Measurements from ENCODE around the gene MAPK8. TPM values are rescaled to one million over a fixed set of nuclear protein-coding genes. Genes with fewer than 3 reads are reported as not detected.

The MAPK8 gene
- total RNA-seq, 1 donor from 2014 or later: 7.7 TPM

- intact Hi-C loops (cut with DNase I): no loop called here
- Histone ChIP-seq H3K4me1 (no peaks in the 10 kb centered on the region), H3K9me3 (no peaks in the 10 kb centered on the region), H3K4me3 (no peak overlapping the region), H3K27me3 (no peaks in the 10 kb centered on the region), H3K27ac (no peak overlapping the region), H3K36me3 (no peaks in the 10 kb centered on the region)
- no peak for TF ChIP-seq CTCF (IDR thresholded peaks at IDR 0.05)
- no peak for DNase-seq (ENCODE audit: low spot score in 2 of 2)
These were observed 175.7 kb downstream of the MAPK8 start for GRCh38 chr10:48482207-48482606.

GRCh38 chr10:48484911-48485310 lies 178.4 kb downstream of the MAPK8 start:
- H3K9me3 ChIP-seq: no peaks in the 10 kb centered on the region
- H3K4me1 ChIP-seq: no peaks in the 10 kb centered on the region
- no peak overlapping the region for H3K4me3 ChIP-seq
- intact Hi-C loops (cut with DNase I): no loop called here
- no peaks in the 10 kb centered on the region for H3K36me3 ChIP-seq
- TF ChIP-seq CTCF (IDR thresholded peaks at IDR 0.05): no peak
- H3K27me3 ChIP-seq: no peaks in the 10 kb centered on the region
- no peak for DNase-seq (ENCODE audit: low spot score in 2 of 2)
- no peak overlapping the region for H3K27ac ChIP-seq

GRCh38 chr10:48485711-48486110 lies 179.2 kb downstream of the MAPK8 start:
- no peaks in the 10 kb centered on the region for H3K4me1 ChIP-seq
- TF ChIP-seq CTCF (IDR thresholded peaks at IDR 0.05): no peak

GRCh38 chr10:48487244-48487643 lies 180.8 kb downstream of the MAPK8 start:
- no peak for TF ChIP-seq CTCF (IDR thresholded peaks at IDR 0.05)
- Histone ChIP-seq H3K27ac (no peak overlapping the region), H3K4me1 (no peaks in the 10 kb centered on the region), H3K4me3 (no peak overlapping the region), H3K36me3 (no peaks in the 10 kb centered on the region), H3K27me3 (no peaks in the 10 kb centered on the region), H3K9me3 (no peaks in the 10 kb centered on the region)
- no peak for DNase-seq (ENCODE audit: low spot score in 2 of 2)
- intact Hi-C loops (cut with DNase I): no loop called here

More at GRCh38 chr10:48485711-48486110, 179.2 kb downstream of the MAPK8 start:
- no peak for DNase-seq (ENCODE audit: low spot score in 2 of 2)
- no peaks in the 10 kb centered on the region for H3K27me3 ChIP-seq
- H3K4me3 ChIP-seq: no peak overlapping the region
- intact Hi-C loops (cut with DNase I): no loop called here
- H3K27ac ChIP-seq: no peak overlapping the region
- H3K9me3 ChIP-seq: no peaks in the 10 kb centered on the region
- no peaks in the 10 kb centered on the region for H3K36me3 ChIP-seq

Other genes with a start within 250 kb of the MAPK8 start
- gene FRMPD2, start 32.0 kb upstream of the MAPK8 start, total RNA-seq: not detected

Measured in ascending aorta (tissue), 2 donors.